Keratinocyte (primary cell): ENCODE measurements around the gene VMP1.
"Not testable (repeated sequence)": the region's sequence is repeated elsewhere in the genome, so short reads cannot be mapped to it uniquely, and the experiment has no call there.

Source experiments
- EZH2 ChIP-seq: IDR thresholded peaks from one replicate; pipeline ENCODE4 v1.6.1; 2012; ENCODE audit warnings: inconsistent platforms, mild to moderate bottlenecking, low read length, moderate library complexity
- TF ChIP-seq, protein P1 (sequence below), 3 experiments: IDR thresholded peaks in 1 of 3; conservative IDR thresholded peaks in 1 of 3; optimal IDR thresholded peaks in 1 of 3; 2 replicates in 2 of 3; 3 replicates in 1 of 3; pipeline versions ENCODE3 to v1.5.1; 2011; ENCODE audit warnings: low read length in 3 of 3, mild to moderate bottlenecking in 3 of 3, moderate library complexity in 2 of 3, control low read depth in 1 of 3, inconsistent platforms in 1 of 3; ENCODE audit not compliant: insufficient read depth in 2 of 3; ENCODE audit errors: extremely low read depth in 1 of 3

DNA sequence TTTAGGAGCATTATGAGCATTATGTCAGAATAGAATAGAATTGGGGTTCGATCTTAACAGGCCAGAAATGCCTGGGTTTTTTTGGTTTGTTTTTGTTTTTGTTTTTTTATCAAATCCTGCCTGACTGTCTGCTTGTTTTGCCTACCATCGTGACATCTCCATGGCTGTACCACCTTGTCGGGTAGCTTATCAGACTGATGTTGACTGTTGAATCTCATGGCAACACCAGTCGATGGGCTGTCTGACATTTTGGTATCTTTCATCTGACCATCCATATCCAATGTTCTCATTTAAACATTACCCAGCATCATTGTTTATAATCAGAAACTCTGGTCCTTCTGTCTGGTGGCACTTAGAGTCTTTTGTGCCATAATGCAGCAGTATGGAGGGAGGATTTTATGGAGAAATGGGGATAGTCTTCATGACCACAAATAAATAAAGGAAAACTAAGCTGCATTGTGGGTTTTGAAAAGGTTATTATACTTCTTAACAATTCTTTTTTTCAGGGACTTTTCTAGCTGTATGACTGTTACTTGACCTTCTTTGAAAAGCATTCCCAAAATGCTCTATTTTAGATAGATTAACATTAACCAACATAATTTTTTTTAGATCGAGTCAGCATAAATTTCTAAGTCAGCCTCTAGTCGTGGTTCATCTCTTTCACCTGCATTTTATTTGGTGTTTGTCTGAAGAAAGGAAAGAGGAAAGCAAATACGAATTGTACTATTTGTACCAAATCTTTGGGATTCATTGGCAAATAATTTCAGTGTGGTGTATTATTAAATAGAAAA, 133.8 kb downstream of the VMP1 start:
- TF ChIP-seq, protein P1, sequence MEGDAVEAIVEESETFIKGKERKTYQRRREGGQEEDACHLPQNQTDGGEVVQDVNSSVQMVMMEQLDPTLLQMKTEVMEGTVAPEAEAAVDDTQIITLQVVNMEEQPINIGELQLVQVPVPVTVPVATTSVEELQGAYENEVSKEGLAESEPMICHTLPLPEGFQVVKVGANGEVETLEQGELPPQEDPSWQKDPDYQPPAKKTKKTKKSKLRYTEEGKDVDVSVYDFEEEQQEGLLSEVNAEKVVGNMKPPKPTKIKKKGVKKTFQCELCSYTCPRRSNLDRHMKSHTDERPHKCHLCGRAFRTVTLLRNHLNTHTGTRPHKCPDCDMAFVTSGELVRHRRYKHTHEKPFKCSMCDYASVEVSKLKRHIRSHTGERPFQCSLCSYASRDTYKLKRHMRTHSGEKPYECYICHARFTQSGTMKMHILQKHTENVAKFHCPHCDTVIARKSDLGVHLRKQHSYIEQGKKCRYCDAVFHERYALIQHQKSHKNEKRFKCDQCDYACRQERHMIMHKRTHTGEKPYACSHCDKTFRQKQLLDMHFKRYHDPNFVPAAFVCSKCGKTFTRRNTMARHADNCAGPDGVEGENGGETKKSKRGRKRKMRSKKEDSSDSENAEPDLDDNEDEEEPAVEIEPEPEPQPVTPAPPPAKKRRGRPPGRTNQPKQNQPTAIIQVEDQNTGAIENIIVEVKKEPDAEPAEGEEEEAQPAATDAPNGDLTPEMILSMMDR (optimal IDR thresholded peaks at IDR 0.05 in 1 of 3, IDR thresholded peaks at IDR 0.05 in 1 of 3, conservative IDR thresholded peaks at IDR 0.05 in 1 of 3; ENCODE audit: extremely low read depth in 1 of 3, insufficient read depth in 2 of 3, low read length in 3 of 3): not testable (repeated sequence)
- not testable (repeated sequence) for TF ChIP-seq EZH2
